Liver (tissue), 3 donors: ENCODE data around the gene NOTO.

Source experiments
- FOXA1 ChIP-seq: IDR thresholded peaks from 2 replicates; pipeline ENCODE4 v1.6.1; 2016; ENCODE audit warnings: antibody characterized with exemption
- FOXA2 ChIP-seq: IDR thresholded peaks from 2 replicates; pipeline ENCODE4 v1.6.1; 2016; ENCODE audit warnings: antibody characterized with exemption
- JUND ChIP-seq, 2 donors: IDR thresholded peaks; 2 replicates each; pipeline ENCODE4 v1.6.1; 2016; ENCODE audit warnings: antibody characterized with exemption in 2 of 2
- RAD21 ChIP-seq, 2 donors: IDR thresholded peaks; 2 replicates each; pipeline ENCODE4 v1.6.1; 2016; ENCODE audit warnings: antibody characterized with exemption in 2 of 2, mild to moderate bottlenecking in 2 of 2
- YY1 ChIP-seq: IDR thresholded peaks from 2 replicates; pipeline ENCODE4 v1.6.1; 2016; ENCODE audit warnings: antibody characterized with exemption, mild to moderate bottlenecking
- TF ChIP-seq, protein P1 (sequence below): fragments of 150-350 bp; IDR thresholded peaks from 2 replicates; pipeline ENCODE4 v1.5.1; 2017; ENCODE audit warnings: improper control_type of control experiment, low read depth, low read length; ENCODE audit not compliant: missing input control
- TF ChIP-seq, protein P2 (sequence below): IDR thresholded peaks from 2 replicates; pipeline ENCODE4 v1.6.1; 2016; ENCODE audit warnings: antibody characterized with exemption
- TF ChIP-seq, protein P3 (sequence below): IDR thresholded peaks from 2 replicates; pipeline ENCODE4 v1.6.1; 2016; ENCODE audit warnings: antibody characterized with exemption
- donor health status: healthy.
- donor health status: healthy.

DNA sequence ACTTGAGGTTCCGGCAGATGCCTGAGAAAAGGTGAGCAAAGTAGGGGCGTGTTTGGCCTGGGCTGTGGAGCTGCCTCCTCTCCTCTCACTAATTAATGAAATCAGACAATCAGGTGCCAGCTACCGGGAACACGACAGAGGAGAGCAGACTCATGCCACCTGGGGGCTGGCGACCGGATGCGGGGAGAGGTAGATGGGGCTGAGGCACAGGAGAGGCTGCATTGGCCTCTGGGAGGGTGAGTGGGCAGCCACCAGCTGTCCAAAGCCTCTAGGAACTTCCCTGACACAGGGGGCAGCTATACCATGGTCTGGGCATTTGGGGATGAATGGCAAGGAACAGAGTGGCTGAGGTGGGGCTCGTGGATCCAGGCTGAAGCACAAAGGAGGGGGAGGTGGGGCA, 56.9 kb downstream of the NOTO start:
- TF ChIP-seq, protein P1, sequence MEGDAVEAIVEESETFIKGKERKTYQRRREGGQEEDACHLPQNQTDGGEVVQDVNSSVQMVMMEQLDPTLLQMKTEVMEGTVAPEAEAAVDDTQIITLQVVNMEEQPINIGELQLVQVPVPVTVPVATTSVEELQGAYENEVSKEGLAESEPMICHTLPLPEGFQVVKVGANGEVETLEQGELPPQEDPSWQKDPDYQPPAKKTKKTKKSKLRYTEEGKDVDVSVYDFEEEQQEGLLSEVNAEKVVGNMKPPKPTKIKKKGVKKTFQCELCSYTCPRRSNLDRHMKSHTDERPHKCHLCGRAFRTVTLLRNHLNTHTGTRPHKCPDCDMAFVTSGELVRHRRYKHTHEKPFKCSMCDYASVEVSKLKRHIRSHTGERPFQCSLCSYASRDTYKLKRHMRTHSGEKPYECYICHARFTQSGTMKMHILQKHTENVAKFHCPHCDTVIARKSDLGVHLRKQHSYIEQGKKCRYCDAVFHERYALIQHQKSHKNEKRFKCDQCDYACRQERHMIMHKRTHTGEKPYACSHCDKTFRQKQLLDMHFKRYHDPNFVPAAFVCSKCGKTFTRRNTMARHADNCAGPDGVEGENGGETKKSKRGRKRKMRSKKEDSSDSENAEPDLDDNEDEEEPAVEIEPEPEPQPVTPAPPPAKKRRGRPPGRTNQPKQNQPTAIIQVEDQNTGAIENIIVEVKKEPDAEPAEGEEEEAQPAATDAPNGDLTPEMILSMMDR = no peak
- TF ChIP-seq JUND (IDR thresholded peaks at IDR 0.05) (no peak), FOXA1 (no peak), RAD21 (IDR thresholded peaks at IDR 0.05) (no peak), YY1 (no peak), FOXA2 (no peak)
- TF ChIP-seq, protein P2, sequence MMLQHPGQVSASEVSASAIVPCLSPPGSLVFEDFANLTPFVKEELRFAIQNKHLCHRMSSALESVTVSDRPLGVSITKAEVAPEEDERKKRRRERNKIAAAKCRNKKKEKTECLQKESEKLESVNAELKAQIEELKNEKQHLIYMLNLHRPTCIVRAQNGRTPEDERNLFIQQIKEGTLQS = no peak
- TF ChIP-seq, protein P3, sequence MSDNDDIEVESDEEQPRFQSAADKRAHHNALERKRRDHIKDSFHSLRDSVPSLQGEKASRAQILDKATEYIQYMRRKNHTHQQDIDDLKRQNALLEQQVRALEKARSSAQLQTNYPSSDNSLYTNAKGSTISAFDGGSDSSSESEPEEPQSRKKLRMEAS = no peak
